Measurements from ENCODE around the gene COMMD2.

The COMMD2 gene

GRCh38 chr3:149763565-149764195 is 11.4 kb upstream of the COMMD2 start:
- no peak for DNase-seq (ENCODE audit: low read depth)

- DNase-seq (ENCODE audit: low read depth), result no peak
Observed at GRCh38 chr3:149753717-149754116, 1.4 kb upstream of the COMMD2 start.

- no peak for DNase-seq (ENCODE audit: low read depth)
Observed at GRCh38 chr3:149752788-149753136, 473 bp upstream of the COMMD2 start.

- DNase-seq (ENCODE audit: low read depth), result no peak
Observed at GRCh38 chr3:149751551-149751950, 738 bp downstream of the COMMD2 start.

GRCh38 chr3:149744606-149745005 is 7.7 kb downstream of the COMMD2 start:
- DNase-seq (ENCODE audit: low read depth), result no peak

- DNase-seq (ENCODE audit: low read depth), result no peak
Observed at GRCh38 chr3:149744151-149744550, 8.1 kb downstream of the COMMD2 start.

GRCh38 chr3:149739396-149739795 is 12.9 kb downstream of the COMMD2 start:
- no peak for DNase-seq (ENCODE audit: low read depth)

- no peak for DNase-seq (ENCODE audit: low read depth)
Observed at GRCh38 chr3:149738876-149739275, 13.4 kb downstream of the COMMD2 start.

- DNase-seq (ENCODE audit: low read depth), result no peak
Observed at GRCh38 chr3:149736953-149737205, 15.4 kb downstream of the COMMD2 start.

- no peak for DNase-seq (ENCODE audit: low read depth)
Observed at GRCh38 chr3:149736175-149736952, 15.9 kb downstream of the COMMD2 start.

- no peak for DNase-seq (ENCODE audit: low read depth)
Observed at GRCh38 chr3:149732234-149732633, 20.1 kb downstream of the COMMD2 start.

- DNase-seq (ENCODE audit: low read depth), result no peak
Observed at GRCh38 chr3:149727656-149728055, 24.6 kb downstream of the COMMD2 start.

GRCh38 chr3:149726716-149727407 is 25.4 kb downstream of the COMMD2 start:
- no peak for DNase-seq (ENCODE audit: low read depth)

- DNase-seq (ENCODE audit: low read depth), result no peak
Observed at GRCh38 chr3:149723781-149724180, 28.5 kb downstream of the COMMD2 start.

- DNase-seq (ENCODE audit: low read depth), result no peak
Observed at GRCh38 chr3:149720918-149721317, 31.4 kb downstream of the COMMD2 start.

- no peak for DNase-seq (ENCODE audit: low read depth)
Observed at GRCh38 chr3:149717391-149718056, 34.8 kb downstream of the COMMD2 start.

- no peak for DNase-seq (ENCODE audit: low read depth)
Observed at GRCh38 chr3:149716984-149717383, 35.3 kb downstream of the COMMD2 start.

- no peak for DNase-seq (ENCODE audit: low read depth)
Observed at GRCh38 chr3:149715247-149715646, 37.0 kb downstream of the COMMD2 start.

GRCh38 chr3:149713730-149714654 is 38.3 kb downstream of the COMMD2 start:
- DNase-seq (ENCODE audit: low read depth), result no peak

GRCh38 chr3:149706905-149707304 is 45.4 kb downstream of the COMMD2 start:
- no peak for DNase-seq (ENCODE audit: low read depth)

GRCh38 chr3:149705416-149705815 is 46.9 kb downstream of the COMMD2 start:
- DNase-seq (ENCODE audit: low read depth), result no peak

GRCh38 chr3:149703466-149703865 is 48.8 kb downstream of the COMMD2 start:
- DNase-seq (ENCODE audit: low read depth), result no peak
